Duodenal mucosa (tissue), 2 donors: ENCODE data around the gene CCDC127.
"Not testable (repeated sequence)": the region's sequence is repeated elsewhere in the genome, so short reads cannot be mapped to it uniquely, and the experiment has no call there.

Source experiments
- H3K27ac ChIP-seq: one replicate; pipeline ENCODE4 v1.7.0; 2013; ENCODE audit warnings: low read depth, low read length
- H3K27me3 ChIP-seq, 2 donors: one replicate each; pipeline ENCODE4 v1.7.0; 2013; ENCODE audit warnings: low read length in 2 of 2, control low read depth in 1 of 2; ENCODE audit not compliant: insufficient read depth in 2 of 2, control insufficient read depth in 1 of 2
- H3K36me3 ChIP-seq, 2 donors: one replicate each; pipeline ENCODE4 v1.7.0; 2013; ENCODE audit warnings: low read length in 2 of 2, control low read depth in 1 of 2; ENCODE audit not compliant: insufficient read depth in 2 of 2, control insufficient read depth in 1 of 2
- H3K4me1 ChIP-seq, 2 donors: one replicate each; pipeline ENCODE4 v1.7.0; 2013; ENCODE audit warnings: low read length in 2 of 2, control low read depth in 1 of 2; ENCODE audit not compliant: insufficient read depth in 2 of 2, control insufficient read depth in 1 of 2
- H3K4me3 ChIP-seq, 2 donors: one replicate each; pipeline ENCODE4 v1.7.0; 2013; ENCODE audit warnings: low read length in 2 of 2, low read depth in 1 of 2
- H3K9ac ChIP-seq, 2 donors: one replicate each; pipeline ENCODE4 v1.7.0; 2013; ENCODE audit warnings: low read length in 2 of 2, low read depth in 1 of 2
- H3K9me3 ChIP-seq, 2 donors: one replicate each; pipeline ENCODE4 v1.7.0; 2013; ENCODE audit warnings: low read length in 2 of 2, control low read depth in 1 of 2; ENCODE audit not compliant: control insufficient read depth in 1 of 2

Gene CCDC127

GRCh38 chr5:219991-220390 lies 2.0 kb upstream of the CCDC127 start:
- Histone ChIP-seq H3K36me3 (peaks cover 6 to 14% of the 10 kb centered on the region in 2 donors), H3K9me3 (no peaks in the 10 kb centered on the region), H3K9ac (peak overlapping the region; percentile 91 to 97), H3K4me1 (peaks cover 5 to 14% of the 10 kb centered on the region in 2 donors), H3K4me3 (peak overlapping the region; percentile 66 to 93), H3K27ac (no peak overlapping the region), H3K27me3 (no peaks in the 10 kb centered on the region)

DNA sequence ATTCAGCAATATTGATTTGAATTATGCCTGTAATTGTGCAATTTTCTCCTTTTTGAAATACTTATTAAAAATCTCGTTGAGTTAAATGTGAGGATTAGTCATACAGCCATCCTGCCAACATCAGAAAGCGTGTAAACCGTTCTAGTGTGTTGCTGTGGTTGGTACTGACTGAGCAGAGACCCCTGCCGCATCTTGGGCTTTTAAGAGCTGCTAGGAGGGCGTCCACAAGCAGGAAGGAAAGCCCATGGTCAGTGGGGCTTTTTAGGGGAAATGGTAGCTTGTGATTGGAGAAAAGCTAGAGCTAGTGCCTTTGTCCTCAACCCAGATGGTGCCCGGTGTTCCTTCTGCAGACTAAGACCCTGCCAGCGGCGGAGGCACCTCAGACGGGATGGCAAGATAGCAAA lies 1.5 kb upstream of the CCDC127 start:
- Histone ChIP-seq H3K4me3 (peak overlapping the region; percentile 66 to 93), H3K27ac (no peak overlapping the region), H3K9me3 (no peaks in the 10 kb centered on the region), H3K4me1 (peaks cover 5 to 14% of the 10 kb centered on the region in 2 donors), H3K27me3 (no peaks in the 10 kb centered on the region), H3K36me3 (peaks cover under 1 to 9% of the 10 kb centered on the region in 2 donors), H3K9ac (peak overlapping the region; percentile 91 to 97)

- peak overlapping the region; percentile 83 for H3K27ac ChIP-seq
- H3K27me3 ChIP-seq: no peaks in the 10 kb centered on the region
- H3K9ac ChIP-seq: peak overlapping the region; percentile 91 to 97
- H3K36me3 ChIP-seq: peaks cover 0 to 3% of the 10 kb centered on the region in 2 donors
- peaks cover 5 to 14% of the 10 kb centered on the region in 2 donors for H3K4me1 ChIP-seq
- no peaks in the 10 kb centered on the region for H3K9me3 ChIP-seq
- H3K4me3 ChIP-seq: peak overlapping the region; percentile 66 to 93
Measured at GRCh38 chr5:218457-219291, 721 bp upstream of the CCDC127 start.

GRCh38 chr5:216076-216475 lies 1.9 kb downstream of the CCDC127 start:
- not testable (repeated sequence) for H3K4me1 ChIP-seq, H3K27ac ChIP-seq, H3K9ac ChIP-seq, H3K4me3 ChIP-seq, H3K27me3 ChIP-seq, H3K9me3 ChIP-seq, H3K36me3 ChIP-seq

GRCh38 chr5:215256-215655 lies 2.7 kb downstream of the CCDC127 start:
- H3K4me3 ChIP-seq, H3K27me3 ChIP-seq, H3K9me3 ChIP-seq, H3K27ac ChIP-seq, H3K9ac ChIP-seq, H3K36me3 ChIP-seq, H3K4me1 ChIP-seq: not testable (repeated sequence)

GRCh38 chr5:213803-214395 lies 4.1 kb downstream of the CCDC127 start:
- Histone ChIP-seq H3K4me3 (no peak overlapping the region), H3K27ac (no peak overlapping the region), H3K9ac (no peak overlapping the region), H3K4me1 (no peaks in the 10 kb centered on the region), H3K36me3 (peaks cover 0 to 5% of the 10 kb centered on the region in 2 donors), H3K27me3 (no peaks in the 10 kb centered on the region), H3K9me3 (no peaks in the 10 kb centered on the region)

- Histone ChIP-seq H3K9ac (no peak overlapping the region), H3K27ac (no peak overlapping the region), H3K4me1 (no peaks in the 10 kb centered on the region), H3K9me3 (no peaks in the 10 kb centered on the region), H3K4me3 (no peak overlapping the region), H3K27me3 (no peaks in the 10 kb centered on the region), H3K36me3 (peaks cover 11 to 28% of the 10 kb centered on the region in 2 donors)
Measured at GRCh38 chr5:208449-209114, 9.4 kb downstream of the CCDC127 start.

- no peaks in the 10 kb centered on the region for H3K27me3 ChIP-seq
- no peaks in the 10 kb centered on the region for H3K9me3 ChIP-seq
- H3K27ac ChIP-seq: no peak overlapping the region
- H3K9ac ChIP-seq: no peak overlapping the region
- H3K4me3 ChIP-seq: no peak overlapping the region
- H3K36me3 ChIP-seq: peaks cover 14 to 31% of the 10 kb centered on the region in 2 donors
- H3K4me1 ChIP-seq: no peaks in the 10 kb centered on the region
Measured at GRCh38 chr5:207599-207998, 10.4 kb downstream of the CCDC127 start.

GRCh38 chr5:206927-207536 lies 10.9 kb downstream of the CCDC127 start:
- Histone ChIP-seq H3K9me3 (no peaks in the 10 kb centered on the region), H3K27me3 (no peaks in the 10 kb centered on the region), H3K36me3 (peaks cover 14 to 31% of the 10 kb centered on the region in 2 donors), H3K4me3 (no peak overlapping the region), H3K9ac (no peak overlapping the region), H3K4me1 (no peaks in the 10 kb centered on the region), H3K27ac (no peak overlapping the region)

DNA sequence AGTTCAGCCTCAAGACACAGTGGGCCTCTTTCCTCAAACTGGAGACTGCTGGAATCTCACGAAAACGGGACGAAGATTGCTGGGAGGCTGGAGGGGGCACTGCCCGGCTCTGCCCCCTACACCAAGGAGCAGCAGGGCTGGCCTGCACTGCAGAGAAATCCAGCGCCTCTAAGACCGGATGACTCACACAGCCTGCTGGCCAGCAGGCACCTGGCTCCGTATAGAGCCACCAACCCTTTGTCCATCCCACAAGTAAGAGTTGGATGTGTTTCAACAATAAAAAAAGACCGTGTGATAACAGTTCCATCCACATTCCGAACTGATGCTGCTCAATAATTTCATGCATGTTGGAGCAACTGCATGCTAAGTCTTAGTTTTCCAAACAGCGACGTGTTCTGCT lies 11.5 kb downstream of the CCDC127 start:
- peaks cover 14 to 31% of the 10 kb centered on the region in 2 donors for H3K36me3 ChIP-seq
- no peaks in the 10 kb centered on the region for H3K27me3 ChIP-seq
- H3K27ac ChIP-seq: no peak overlapping the region
- no peak overlapping the region for H3K4me3 ChIP-seq
- no peaks in the 10 kb centered on the region for H3K9me3 ChIP-seq
- no peak overlapping the region for H3K9ac ChIP-seq
- H3K4me1 ChIP-seq: no peaks in the 10 kb centered on the region
